IPS DF 4.7 (cell line): Measurements from ENCODE around the gene SERPINA6.
A peak's percentile ranks its signal among the peaks of the same experiment; 100 is the strongest.
"Not testable (repeated sequence)": the region's sequence is repeated elsewhere in the genome, so short reads cannot be mapped to it uniquely, and the experiment has no call there.

Experiments
- DNase-seq: peaks from one replicate; pipeline ENCODE4 v3.0.0-alpha.2; 2013; ENCODE audit warnings: low spot score; ENCODE audit errors: extremely low read depth

The SERPINA6 gene

GRCh38 chr14:94292872-94293577, 30.1 kb downstream of the SERPINA6 start, which contains the start of gene SERPINA10:
Gene SERPINA10, minus strand, starts transcription at chr14:94293268. Its CDS starts 2,675 bp downstream, at chr14:94290593.
- no peak for DNase-seq

GRCh38 chr14:94292526-94292871, 30.6 kb downstream of the SERPINA6 start:
- no peak for DNase-seq

- DNase-seq = no peak
Measured at GRCh38 chr14:94291906-94292525, 31.1 kb downstream of the SERPINA6 start.

- DNase-seq = no peak
Measured at GRCh38 chr14:94291159-94291905, 31.8 kb downstream of the SERPINA6 start.

- DNase-seq = no peak
Measured at GRCh38 chr14:94290197-94290596, 32.9 kb downstream of the SERPINA6 start.

GRCh38 chr14:94288610-94289465, 34.3 kb downstream of the SERPINA6 start:
- DNase-seq = peak; percentile 7

GRCh38 chr14:94285158-94285557, 38.0 kb downstream of the SERPINA6 start:
- no peak for DNase-seq

- no peak for DNase-seq
Measured at GRCh38 chr14:94284221-94284620, 38.9 kb downstream of the SERPINA6 start.

- no peak for DNase-seq
Measured at GRCh38 chr14:94282991-94283723, 40.0 kb downstream of the SERPINA6 start.

- no peak for DNase-seq
Measured at GRCh38 chr14:94278731-94279130, 44.4 kb downstream of the SERPINA6 start.

- not testable (repeated sequence) for DNase-seq
Measured at GRCh38 chr14:94276898-94277561, 46.1 kb downstream of the SERPINA6 start.

GRCh38 chr14:94269156-94269555, 54.0 kb downstream of the SERPINA6 start:
- DNase-seq = no peak

GRCh38 chr14:94268582-94268981, 54.6 kb downstream of the SERPINA6 start:
- DNase-seq = not testable (repeated sequence)

GRCh38 chr14:94267352-94267751, 55.8 kb downstream of the SERPINA6 start:
- no peak for DNase-seq

- not testable (repeated sequence) for DNase-seq
Measured at GRCh38 chr14:94264195-94264594, 58.9 kb downstream of the SERPINA6 start.
